ENCODE results near the gene HRAS.

The HRAS gene

DNA sequence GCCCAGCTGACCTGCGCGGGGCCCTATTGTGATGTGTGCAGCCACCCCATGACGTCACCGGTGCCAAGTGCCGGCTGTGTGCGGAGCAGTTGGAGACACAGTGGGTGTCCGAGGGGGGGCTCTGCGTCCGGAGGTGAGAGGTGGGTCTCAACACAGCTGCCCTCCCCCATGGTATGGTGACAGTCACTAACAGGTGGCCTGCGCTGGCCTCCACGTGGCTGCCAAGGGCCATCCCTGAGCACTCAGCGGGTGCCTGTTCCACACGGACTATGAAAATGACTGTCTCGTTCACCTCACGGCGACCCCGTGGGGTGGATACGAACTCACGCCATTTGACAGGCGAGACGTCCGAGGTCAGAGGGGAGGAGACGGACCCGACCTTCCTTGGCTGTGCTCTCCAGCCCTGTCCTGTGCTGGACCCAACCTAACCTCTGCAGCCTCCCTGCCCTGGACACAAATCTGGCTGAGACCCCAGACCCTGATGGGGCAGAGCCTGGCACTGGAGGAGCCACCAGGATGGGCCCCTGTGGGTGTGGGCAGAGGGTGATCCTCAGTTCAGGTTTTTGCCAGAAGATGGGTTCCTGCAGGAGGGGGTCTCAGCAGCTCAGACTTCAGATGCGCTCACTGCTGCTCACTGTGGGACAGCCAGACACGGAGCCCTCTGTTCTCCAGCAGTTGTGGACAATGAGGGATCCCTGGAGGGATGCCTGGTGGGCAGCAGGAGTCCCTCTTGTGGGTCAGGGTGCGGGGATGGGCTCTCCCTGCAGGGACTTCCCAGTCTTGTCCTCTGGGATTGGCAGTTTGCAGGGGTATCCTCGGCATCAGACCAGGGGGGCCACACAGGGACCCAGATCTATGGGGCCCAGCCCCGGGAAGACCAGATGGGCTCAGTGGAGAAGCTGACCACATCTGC is 6.3 kb downstream of the HRAS start:
- DNase-seq, result no peak
- H3K27ac ChIP-seq, result no peak overlapping the region; the same call in none of the 2 replicates
- no peaks in the 10 kb centered on the region for H3K27me3 ChIP-seq (ENCODE audit: insufficient read depth, low read depth, severe bottlenecking)
- no peak overlapping the region for H3K4me3 ChIP-seq (ENCODE audit: low read depth, low read length)
- H3K9me3 ChIP-seq (ENCODE audit: severe bottlenecking), result no peaks in the 10 kb centered on the region
- TF ChIP-seq, protein P1, sequence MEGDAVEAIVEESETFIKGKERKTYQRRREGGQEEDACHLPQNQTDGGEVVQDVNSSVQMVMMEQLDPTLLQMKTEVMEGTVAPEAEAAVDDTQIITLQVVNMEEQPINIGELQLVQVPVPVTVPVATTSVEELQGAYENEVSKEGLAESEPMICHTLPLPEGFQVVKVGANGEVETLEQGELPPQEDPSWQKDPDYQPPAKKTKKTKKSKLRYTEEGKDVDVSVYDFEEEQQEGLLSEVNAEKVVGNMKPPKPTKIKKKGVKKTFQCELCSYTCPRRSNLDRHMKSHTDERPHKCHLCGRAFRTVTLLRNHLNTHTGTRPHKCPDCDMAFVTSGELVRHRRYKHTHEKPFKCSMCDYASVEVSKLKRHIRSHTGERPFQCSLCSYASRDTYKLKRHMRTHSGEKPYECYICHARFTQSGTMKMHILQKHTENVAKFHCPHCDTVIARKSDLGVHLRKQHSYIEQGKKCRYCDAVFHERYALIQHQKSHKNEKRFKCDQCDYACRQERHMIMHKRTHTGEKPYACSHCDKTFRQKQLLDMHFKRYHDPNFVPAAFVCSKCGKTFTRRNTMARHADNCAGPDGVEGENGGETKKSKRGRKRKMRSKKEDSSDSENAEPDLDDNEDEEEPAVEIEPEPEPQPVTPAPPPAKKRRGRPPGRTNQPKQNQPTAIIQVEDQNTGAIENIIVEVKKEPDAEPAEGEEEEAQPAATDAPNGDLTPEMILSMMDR (IDR thresholded peaks at IDR 0.05; ENCODE audit: low read depth, low read length), result no peak
- H3K36me3 ChIP-seq, result peaks cover 29% of the 10 kb centered on the region

DNA sequence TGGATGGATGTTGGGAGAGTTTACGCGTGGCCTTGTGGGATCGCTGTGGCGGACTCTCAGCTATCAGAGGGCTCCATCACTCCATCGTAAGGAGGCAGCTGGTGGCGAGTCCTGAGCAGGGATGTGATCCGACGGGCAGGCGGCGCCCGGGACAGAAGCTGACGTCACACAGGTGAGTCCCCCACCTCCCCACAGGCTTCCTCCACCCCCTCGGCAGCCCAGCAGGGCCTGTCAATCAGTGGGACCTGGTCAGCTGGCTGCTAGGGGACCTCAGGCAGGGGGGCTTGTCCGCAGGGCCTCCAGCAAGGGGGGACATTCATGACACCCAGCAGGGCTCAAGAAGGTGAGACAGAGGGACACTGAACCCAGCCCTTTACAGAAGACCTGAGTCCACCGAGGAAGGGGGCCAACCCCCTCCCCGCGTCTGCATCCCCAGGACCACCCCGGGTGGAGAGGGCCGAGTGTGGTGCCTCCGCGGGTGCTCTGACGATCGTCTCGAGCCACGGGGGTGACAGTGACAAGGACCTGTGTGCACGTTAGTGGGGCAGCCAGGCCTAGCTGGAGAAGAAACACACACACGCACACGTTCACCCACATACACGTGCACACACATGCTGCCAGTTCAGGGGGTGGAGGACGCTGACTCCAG is 7.1 kb downstream of the HRAS start:
- Histone ChIP-seq H3K9me3 (ENCODE audit: severe bottlenecking) (no peaks in the 10 kb centered on the region), H3K27ac (no peak overlapping the region), H3K36me3 (peaks cover 22% of the 10 kb centered on the region), H3K27me3 (ENCODE audit: insufficient read depth, low read depth, severe bottlenecking) (no peaks in the 10 kb centered on the region), H3K4me3 (ENCODE audit: low read depth, low read length) (no peak overlapping the region)
- TF ChIP-seq, protein P1 (IDR thresholded peaks at IDR 0.05; ENCODE audit: low read depth, low read length), result no peak
- DNase-seq, result peak; percentile 7

DNA sequence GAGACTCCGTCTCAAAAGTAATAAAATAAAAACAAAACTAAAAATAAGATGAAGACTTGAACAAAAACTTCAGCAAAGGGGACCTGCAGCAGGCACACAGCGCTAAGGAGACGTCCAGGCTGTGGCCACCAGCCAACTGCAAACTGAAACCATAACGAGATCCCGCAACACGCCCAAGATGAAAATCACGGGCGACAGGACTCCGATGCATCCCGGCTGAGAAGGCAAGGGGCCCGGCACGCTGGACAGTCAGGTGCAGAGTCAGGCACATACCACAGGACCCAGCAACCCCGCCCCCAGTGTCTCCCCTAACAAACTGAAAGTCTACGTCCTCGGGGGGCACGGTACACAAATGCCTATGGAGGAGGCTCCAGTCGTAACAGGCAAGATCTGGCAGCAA is 9.2 kb downstream of the HRAS start:
- TF ChIP-seq, protein P1 (IDR thresholded peaks at IDR 0.05; ENCODE audit: low read depth, low read length), result no peak
- no peak overlapping the region for H3K27ac ChIP-seq
- no peaks in the 10 kb centered on the region for H3K27me3 ChIP-seq (ENCODE audit: insufficient read depth, low read depth, severe bottlenecking)
- H3K9me3 ChIP-seq (ENCODE audit: severe bottlenecking), result no peaks in the 10 kb centered on the region
- no peak for DNase-seq
- no peak overlapping the region for H3K4me3 ChIP-seq (ENCODE audit: low read depth, low read length)
- peaks cover under 1% of the 10 kb centered on the region; the same call in 1 of the 2 replicates for H3K36me3 ChIP-seq

DNA sequence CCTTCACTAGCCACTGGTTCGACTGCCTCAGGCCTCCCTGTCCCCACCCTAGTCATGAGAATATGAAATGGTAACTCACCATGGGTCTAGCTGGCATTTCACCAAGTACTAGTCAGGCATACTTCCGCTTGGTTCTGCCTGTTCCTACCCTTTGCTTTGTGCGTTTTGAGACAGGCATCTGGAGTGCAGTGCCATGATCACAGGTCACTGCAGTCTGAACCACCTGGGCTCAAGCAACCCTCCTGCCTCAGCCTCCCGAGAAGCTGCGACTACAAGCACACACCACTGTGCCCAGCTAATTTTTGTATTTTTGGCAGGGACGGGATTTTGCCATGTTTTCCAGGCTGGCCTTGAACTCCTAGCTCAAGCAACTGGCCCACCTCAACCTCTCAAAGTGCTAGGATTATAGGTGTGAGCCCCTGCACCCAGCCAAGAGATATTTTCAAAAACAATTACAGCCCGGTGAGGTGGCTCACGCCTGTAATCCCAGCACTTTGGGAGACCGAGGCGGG is 14.1 kb downstream of the HRAS start:
- H3K27me3 ChIP-seq (ENCODE audit: insufficient read depth, low read depth, severe bottlenecking), result no peaks in the 10 kb centered on the region
- H3K9me3 ChIP-seq (ENCODE audit: severe bottlenecking), result peaks cover 9% of the 10 kb centered on the region
- H3K4me3 ChIP-seq (ENCODE audit: low read depth, low read length), result no peak overlapping the region
- no peak for DNase-seq
- H3K36me3 ChIP-seq, result no peaks in the 10 kb centered on the region
- no peak overlapping the region for H3K27ac ChIP-seq
- TF ChIP-seq, protein P1 (IDR thresholded peaks at IDR 0.05; ENCODE audit: low read depth, low read length), result no peak

DNA sequence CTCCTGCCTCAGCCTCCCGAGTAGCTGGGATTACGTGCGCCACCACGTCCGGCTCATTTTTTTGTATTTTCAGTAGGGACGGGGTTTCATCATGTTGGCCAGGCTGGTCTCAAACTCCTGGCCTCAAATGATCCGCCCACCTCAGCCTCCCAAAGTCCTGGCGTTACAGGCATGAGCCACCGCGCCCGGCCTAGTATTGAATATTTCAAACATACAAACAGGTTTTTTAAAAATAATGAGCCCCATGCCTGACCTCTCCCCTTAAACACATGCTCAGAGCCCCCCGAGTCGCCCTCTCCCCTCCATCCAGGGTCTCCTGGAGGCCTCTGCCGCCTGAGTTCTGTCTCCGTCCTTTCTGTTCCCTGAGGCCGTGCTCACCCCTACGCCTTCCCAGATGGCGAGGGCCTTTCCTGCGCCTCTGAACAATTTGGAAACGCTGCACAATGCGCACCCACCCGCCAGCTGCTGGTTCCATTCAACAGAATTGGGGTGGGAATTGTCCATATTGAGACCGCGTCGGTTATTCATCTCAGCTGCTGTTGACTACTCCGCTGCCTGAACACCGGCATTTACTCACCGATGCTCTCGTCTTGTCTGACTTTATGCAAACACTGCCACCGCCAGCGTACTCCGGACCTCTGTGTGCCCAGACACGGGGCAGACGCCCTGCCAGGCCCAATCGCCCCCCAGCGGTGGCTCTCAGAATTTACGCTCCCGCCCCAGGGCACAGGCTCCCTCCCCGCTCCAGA is 14.8 kb downstream of the HRAS start:
- DNase-seq, result no peak
- no peaks in the 10 kb centered on the region for H3K36me3 ChIP-seq
- H3K27ac ChIP-seq, result no peak overlapping the region
- H3K9me3 ChIP-seq (ENCODE audit: severe bottlenecking), result peaks cover 9% of the 10 kb centered on the region
- no peaks in the 10 kb centered on the region for H3K27me3 ChIP-seq (ENCODE audit: insufficient read depth, low read depth, severe bottlenecking)
- TF ChIP-seq, protein P1 (IDR thresholded peaks at IDR 0.05; ENCODE audit: low read depth, low read length), result no peak
- H3K4me3 ChIP-seq (ENCODE audit: low read depth, low read length), result no peak overlapping the region

Measured in WERI-Rb-1 (cell line).